Erythroblast (primary cell): ENCODE results near the gene CUL1.

Experiments used
- DNase-seq, 2 experiments: peaks; one replicate each; lab custom pipeline; 2025; lab: John Stamatoyannopoulos, UW
- GATA1 ChIP-seq: IDR thresholded peaks from 2 replicates; pipeline ENCODE4 v1.6.1; 2011; ENCODE audit warnings: low read depth, mild to moderate bottlenecking, control low read depth, low read length, moderate library complexity
- POLR2A ChIP-seq: IDR thresholded peaks from 2 replicates; pipeline ENCODE4 v1.6.1; 2011; ENCODE audit warnings: mild to moderate bottlenecking, low read length

Gene CUL1

DNA sequence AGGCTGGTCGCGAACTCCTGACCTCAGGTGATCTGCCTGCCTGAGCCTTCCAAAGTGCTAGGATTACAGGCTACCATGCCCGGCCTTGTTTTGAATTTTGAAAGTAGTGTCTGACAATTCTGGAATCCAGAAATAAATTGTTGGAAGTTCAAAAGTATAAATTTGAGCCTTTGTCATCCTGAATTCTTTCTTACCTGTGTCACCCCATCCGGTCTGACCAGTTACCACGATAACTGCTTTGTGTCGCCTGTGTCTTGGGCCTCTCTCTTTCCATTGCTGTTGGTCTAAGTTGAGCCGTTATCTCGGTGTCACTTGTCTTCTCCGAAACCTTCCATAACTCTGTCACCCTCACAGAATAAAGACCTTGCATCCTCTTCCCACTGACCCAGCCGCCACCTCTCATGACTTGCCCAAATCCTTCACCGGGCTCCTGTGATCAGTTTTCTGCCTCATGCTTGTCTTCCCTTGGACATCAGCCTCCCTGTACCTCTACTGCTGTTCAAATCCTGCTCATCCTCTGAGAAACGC lies 18.6 kb downstream of the CUL1 start:
- TF ChIP-seq POLR2A (no peak), GATA1 (no peak)

DNA sequence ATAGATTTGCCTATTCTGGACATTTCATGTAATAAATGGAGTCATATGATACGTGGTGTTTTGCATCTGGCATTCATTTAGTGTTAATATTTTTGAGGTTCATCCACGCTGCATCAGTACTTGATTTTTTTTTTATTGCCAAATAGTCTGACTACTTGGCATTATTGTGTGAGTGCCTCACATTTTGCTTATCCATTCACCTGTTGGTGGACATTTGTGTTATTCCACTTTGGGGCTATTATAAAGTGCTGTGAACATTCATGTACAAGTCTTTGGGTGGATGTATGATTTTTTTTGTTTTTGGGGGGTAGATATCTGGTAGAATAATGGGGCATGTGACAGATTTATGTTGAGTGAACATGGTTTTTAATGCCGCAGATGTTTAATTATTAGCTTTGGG lies 19.7 kb downstream of the CUL1 start:
- no peak for DNase-seq
- no peak for TF ChIP-seq GATA1
- TF ChIP-seq POLR2A, result no peak

More for the DNA sequence above, 18.6 kb downstream of the CUL1 start:
- no peak for DNase-seq

DNA sequence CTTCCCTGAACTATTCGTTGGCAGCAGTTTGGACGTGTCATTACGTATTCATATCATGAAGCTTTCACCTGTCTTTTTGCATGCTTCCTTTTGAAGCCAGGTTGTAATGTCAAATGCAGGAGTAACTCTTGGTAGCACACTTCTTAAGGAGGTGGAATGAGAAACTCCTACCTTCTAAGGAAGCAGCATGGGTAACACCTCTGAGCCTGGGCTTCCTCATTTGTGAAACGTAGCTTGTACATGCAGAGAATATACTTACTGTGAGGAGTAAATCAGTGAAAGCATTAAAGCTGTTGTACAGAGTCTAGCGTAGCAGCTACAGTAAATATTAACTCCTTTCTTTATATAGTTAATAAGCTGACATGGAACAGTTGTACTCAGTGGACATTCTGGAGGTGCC lies 21.1 kb downstream of the CUL1 start:
- TF ChIP-seq POLR2A (no peak), GATA1 (no peak)
- DNase-seq, result no peak

DNA sequence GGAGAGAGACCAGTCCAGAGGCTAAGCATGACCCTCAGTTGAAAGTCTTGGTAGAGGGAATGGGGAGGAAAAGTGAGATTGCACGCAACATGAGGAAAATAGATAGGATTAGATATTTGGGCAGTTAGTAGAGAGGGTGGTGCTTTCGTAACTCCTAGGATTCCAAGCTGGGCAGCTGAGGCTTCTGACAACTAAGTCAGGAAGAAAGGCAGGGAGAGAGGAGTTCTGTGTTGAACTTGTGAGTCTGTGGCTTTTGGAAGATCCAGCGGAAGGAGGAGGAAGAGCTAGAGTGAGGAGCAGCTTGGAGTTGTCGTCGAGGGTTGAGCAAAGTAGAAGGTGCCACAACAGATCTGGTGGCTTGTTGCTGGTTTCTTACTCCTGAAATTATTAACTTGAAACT lies 21.8 kb downstream of the CUL1 start:
- TF ChIP-seq POLR2A, result no peak
- TF ChIP-seq GATA1, result no peak
- no peak for DNase-seq

DNA sequence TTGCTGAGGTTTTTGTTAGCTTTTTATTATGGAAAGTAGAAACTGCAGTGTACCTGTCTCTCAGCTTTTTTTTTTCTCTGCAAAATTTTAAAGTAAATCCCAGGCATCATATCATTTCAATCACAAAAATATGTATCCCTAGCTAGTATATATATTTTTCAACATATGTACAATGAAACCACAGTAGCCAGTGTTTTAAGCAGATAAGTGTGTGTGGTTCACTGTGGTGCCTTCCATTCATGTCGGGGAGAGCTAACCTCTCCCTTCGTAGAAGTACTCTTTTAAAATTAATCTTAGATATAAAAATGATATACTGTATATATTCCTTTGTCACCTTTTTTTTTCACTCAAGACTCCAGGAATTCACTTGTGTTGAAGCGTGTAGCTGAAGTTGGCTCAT lies 22.7 kb downstream of the CUL1 start:
- DNase-seq, result peak in 1 of 2 experiments; percentile 40
- TF ChIP-seq POLR2A (no peak), GATA1 (no peak)

DNA sequence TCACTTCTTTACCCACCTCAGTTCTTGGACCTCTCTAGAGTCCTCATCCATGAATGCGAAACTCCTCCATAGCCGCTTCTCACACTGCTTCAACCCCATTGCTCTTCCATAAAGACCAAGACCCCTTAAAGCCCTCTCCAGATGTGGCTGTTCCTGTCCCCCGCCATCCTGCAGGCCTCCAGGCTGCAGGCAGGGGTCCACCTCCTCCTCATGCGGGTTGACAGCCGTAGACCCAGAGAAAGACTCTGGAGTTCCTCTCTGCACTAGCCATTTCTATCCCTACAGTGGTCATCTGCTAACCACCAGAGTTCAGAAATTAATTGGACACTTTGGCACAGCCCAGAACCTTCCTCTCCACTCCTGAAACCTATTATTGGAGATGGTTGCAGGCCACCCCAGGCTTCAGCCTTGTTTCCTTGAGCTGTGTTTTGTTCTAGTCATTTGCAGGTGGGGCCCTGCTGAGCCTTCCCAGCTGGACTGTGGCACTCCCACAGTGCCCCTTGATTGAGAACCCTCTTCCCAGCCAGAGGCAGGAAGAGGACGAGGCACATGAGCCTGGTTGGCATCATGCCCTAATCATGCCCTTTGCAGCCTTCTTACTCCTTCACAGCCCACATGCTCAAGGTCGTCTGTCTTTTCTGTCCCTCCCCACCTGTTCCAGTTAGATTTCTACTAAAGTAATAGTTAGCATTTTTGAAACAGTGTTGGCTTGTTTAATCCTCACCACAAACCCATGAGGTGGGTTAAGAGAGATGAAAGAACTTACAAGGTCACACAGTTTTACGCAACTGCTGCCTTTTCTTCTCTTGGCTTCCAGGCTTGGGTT lies 23.9 kb downstream of the CUL1 start:
- no peak for TF ChIP-seq POLR2A
- no peak for TF ChIP-seq GATA1
- no peak for DNase-seq

DNA sequence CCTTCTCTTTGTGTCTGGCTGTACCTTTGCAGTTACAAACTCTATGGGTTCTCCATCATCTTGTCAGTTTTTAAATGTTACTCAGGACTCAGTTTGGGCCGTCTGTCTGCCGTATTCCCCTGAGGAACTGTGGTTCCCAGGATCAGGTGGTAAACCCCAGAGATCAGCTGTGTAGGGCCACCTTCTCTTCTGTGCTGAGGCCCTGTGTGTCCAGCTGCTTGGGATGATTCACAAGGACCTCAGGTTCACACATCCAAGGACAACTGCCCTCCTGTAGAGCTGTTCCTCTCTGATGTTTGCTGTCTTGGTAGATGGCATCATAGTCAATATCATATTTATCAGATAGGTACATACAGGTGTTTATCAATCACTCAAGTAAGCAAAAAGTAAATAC lies 24.5 kb downstream of the CUL1 start:
- TF ChIP-seq GATA1 (no peak), POLR2A (no peak)
- no peak for DNase-seq

DNA sequence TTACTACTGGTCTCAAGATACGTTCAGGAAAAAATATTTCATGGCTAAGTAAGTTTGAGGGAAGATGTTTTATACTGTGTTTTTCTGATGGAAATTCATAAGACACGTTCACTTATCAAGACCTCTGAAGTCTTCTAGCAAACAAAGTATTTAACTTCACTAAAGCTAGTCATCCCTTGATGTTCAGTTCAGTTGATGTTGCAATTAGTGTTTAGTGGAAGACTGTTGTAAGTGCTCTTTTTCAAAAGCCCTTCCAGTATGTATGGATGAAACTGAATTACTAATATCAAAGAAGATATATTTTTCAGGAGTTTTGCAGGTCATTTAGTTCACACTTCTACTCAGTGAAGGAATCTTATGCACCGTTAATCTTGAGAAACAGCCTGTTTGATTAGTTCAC lies 25.1 kb downstream of the CUL1 start:
- DNase-seq, result no peak
- TF ChIP-seq POLR2A, result no peak
- TF ChIP-seq GATA1, result no peak

DNA sequence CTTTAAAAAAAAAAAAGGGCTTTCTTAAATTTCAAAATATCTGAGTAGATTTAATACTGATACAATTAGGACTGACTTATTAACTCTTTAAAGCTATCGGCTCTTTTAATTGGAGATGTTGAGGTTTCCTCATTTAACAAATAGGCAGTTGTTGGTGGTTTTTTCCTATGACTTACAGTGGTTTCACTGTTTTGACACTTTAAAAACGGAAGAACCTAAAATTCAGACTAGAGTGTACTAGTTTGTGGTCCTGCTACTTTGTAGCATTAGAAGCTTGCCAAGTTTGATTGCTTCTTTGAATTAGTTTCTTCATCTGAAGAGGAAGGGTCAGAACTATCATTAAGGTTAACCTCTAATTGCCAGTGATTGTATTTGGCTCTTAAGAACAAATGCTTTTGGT lies 27.7 kb downstream of the CUL1 start:
- no peak for DNase-seq
- TF ChIP-seq POLR2A (no peak), GATA1 (no peak)

DNA sequence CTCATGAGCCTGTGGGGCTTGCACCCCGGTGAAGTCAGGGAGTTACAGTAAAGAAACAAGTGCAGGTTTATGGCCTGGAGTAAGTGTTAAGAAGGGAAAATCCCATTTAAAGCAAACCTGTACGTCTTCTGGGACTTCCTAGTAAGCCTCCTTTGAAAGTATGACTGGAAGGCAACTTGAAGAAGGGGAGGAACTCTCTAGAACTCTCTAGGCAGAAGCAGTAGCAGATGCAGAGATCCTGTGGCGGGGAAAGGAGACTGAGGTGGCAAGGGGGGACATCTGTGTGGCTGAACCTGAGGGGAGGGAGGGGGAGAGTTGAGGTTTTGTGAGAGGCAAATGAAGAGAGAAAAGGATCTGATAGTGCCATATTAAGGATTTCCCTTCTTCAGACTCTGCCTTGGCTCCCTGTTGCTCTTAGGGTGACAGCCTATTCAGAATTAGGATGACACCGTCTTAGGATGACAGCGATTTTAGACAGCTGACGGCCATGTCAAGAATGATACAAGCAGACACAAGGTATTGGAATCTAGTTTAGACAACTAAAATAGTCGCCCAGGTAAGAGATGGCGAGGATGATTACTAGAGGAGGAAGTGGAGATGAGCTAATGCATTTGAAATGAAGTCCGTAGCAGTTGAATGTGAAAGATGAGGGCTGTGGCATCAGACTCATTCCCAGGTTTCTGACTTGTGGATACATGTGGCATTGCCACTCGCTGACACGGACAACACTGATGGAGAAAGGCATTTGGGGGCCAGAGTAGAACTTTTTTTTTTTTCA lies 29.0 kb downstream of the CUL1 start:
- TF ChIP-seq GATA1 (no peak), POLR2A (no peak)
- DNase-seq, result no peak

DNA sequence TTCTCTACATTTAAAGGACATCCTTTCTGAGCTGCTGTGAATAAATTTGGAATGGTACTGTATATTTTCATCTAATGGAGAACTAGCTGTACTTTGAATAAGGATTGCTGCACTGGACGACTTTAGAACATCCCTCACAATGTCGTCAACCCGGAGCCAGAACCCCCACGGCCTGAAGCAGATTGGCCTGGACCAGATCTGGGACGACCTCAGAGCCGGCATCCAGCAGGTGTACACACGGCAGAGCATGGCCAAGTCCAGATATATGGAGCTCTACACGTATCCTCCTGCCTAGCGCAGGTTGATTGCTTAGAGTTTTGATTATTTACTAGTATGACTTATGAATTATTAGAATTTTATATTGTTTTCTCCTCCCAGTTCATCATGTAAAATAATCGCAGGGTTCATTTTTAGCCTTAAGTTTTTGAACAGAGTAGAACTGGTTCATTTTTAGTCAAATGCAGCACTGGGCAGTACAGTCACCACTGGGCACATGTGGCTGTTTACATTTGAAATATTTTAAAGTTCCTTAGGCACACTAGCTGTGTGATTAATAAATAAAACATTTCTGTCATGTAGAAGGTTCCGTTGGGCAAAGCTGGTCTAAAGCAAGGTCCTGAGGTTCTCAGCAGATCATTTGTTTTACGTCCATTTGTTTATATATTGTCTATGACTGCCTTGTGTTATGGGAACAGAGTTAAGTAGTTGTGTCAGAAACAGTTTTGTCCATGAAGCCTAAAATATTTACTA lies 31.5 kb downstream of the CUL1 start:
- no peak for DNase-seq
- no peak for TF ChIP-seq POLR2A
- TF ChIP-seq GATA1, result no peak

DNA sequence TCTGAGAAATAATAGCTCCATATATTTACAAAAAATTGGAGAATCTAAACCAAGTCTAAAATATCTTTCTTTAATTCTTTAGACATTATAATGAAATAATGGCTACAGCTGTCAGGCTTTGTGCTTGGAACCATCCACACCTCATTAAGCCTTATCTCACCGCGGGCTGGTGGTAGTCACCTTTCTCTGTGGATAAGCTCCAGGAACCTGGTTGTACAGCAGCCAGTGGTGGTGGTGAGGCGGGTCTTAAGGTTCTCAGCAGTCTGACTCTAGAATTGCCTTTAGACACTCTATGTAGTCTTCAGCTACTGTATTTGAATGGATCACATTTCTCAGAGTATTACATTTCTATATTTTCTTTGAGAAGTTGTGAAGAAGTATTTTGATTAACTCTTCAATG lies 34.2 kb downstream of the CUL1 start:
- DNase-seq, result no peak
- no peak for TF ChIP-seq GATA1
- no peak for TF ChIP-seq POLR2A

DNA sequence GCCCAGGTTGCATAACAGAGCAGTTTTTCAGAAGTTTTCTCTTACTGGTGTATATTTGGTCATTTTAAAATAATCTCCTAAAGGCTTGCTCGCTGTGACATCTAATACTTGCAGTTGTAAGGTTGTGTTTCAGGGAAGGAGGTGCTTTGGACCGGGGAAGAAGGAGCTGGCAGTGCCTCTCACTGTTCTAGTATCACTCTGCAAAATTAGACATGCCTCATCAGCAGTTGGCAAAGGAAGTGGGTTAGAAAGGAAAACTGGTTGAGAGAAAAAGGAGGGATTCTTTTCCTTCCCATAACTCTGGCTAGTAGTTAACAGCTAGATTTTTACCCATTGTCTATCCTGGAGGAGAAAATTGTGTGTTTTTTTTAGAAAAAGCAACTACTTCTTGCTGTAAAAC lies 34.8 kb downstream of the CUL1 start:
- TF ChIP-seq POLR2A, result no peak
- TF ChIP-seq GATA1, result no peak
- no peak for DNase-seq

DNA sequence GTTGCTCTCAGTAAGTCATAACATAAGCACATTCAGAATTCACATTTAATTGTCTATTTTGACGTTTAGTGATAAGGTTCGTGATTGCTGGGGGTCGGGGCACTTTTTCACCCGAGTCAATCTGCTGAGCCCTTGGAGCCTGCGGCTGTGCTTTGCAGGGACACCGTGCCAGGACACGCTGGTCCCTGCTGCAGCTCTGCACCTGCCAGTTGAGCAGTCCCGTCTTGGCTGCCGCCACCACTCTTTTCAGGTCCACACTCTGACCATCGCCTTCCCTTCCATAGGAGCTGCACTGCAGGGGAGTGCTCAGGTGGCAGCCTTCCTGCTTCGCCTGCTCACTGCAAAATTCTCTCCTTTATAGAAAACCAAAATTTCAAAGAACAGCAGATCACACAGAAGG lies 36.4 kb downstream of the CUL1 start:
- TF ChIP-seq POLR2A, result no peak
- TF ChIP-seq GATA1, result no peak
- no peak for DNase-seq
